Medulla oblongata (tissue), 1 donor: ENCODE measurements around the gene INSC.

Experiments used
- DNase-seq: peaks from one replicate; pipeline ENCODE4 v3.0.0-alpha.2; 2015; ENCODE audit errors: extremely low spot score

INSC gene

DNA sequence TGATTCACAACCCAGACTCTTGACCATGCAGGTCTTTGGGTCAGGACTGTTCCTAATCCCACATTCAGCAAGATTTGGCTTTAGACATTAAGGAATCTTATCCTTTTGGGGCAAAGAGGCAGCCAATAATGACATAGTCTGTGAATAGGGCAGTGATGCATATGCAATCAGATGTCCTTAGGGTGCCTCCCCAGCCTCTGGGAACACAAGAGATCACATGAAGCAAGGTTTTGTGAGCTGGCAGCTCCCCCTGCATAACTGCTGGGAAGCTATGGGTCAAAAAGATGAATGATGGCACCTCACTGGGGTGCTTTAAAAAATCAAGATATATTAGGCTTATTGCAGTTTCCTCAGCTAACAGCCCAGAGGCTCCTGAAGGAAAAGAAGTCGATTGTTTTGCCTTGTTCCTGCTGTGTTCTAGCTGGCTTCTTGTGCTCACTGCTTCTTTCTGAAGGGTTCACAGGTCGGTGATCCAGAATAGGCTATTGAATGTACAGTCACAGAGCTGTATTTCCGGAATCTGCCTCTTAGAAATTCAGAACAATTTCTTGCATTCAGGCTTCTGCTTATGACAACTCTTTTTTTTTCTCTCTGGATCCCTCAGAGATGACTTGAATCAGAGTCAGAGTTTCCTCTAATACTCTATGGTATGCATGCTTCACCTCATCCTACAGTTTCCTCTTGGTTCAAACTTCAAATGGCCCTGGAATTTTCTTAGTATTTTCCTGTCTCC lies 31.7 kb downstream of the INSC start:
- no peak for DNase-seq

- DNase-seq = no peak
Measured at GRCh38 chr11:15148169-15148568, 33.4 kb downstream of the INSC start.

GRCh38 chr11:15149050-15149449 lies 34.3 kb downstream of the INSC start:
- no peak for DNase-seq

DNA sequence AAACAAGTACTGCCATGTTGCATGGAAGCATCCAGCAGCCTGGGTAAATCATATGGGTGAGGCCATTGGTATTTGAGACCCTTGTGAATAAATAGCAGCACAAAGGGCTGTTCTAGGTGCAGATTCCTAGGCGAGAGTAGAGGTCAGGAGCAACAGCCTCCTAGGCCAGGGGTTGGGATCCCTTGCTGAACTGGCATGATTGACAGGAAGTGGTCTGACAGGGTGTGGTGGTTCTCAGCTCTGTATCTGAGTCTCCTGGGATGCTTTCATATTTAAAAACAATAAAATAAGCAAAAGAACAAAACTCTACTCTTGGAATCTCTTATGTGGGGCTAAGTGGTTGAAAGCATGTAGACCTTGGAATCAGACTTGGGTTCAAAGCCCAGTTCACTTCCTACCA lies 35.8 kb downstream of the INSC start:
- DNase-seq = no peak

DNA sequence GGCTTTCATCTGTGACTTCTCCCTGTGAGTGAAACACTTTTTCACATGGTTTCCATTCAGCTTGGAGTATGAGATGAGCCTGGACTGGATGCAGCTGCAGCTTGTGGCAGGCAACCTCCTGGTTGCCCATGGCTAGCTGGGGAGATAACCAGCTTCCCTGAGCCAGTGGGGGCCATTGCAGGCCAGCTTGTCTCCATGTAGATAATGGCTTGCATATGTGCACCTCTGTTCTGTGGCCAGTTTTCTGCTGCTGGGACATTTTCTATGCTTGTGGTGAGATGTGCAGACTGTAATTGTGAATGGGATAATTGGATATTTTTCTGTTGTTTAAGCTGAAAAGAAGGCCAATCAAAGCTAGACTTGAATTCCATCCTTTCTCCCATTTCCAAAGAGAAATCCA lies 38.5 kb downstream of the INSC start:
- DNase-seq = no peak

GRCh38 chr11:15157181-15157580 lies 42.5 kb downstream of the INSC start:
- DNase-seq = no peak

DNA sequence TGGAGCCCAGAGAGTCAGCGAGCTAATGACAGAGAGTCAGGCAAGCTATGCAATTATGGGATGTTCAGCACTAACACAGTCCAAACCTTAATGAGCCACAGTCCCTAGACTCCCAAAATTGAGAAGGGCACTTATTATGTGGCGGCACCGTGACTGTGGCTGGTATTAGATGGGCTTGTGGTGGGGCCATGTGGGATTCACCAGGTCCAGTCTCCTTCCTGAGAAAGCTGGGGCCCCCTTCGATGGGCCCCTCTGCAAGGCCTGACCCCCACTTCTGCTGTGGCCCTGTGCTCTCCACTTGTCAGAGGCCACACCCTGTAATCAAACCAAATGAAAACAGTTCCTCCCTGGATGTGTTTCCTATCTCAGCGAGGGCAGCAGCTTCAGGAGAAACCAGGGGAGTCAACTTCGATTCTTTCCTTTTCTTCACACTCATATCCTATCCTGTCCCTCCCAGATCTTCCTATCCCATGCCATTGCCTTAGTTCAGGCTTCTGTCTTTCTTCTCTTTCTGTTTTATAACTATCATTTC lies 42.9 kb downstream of the INSC start:
- no peak for DNase-seq

GRCh38 chr11:15158351-15159015 lies 43.8 kb downstream of the INSC start:
- no peak for DNase-seq

DNA sequence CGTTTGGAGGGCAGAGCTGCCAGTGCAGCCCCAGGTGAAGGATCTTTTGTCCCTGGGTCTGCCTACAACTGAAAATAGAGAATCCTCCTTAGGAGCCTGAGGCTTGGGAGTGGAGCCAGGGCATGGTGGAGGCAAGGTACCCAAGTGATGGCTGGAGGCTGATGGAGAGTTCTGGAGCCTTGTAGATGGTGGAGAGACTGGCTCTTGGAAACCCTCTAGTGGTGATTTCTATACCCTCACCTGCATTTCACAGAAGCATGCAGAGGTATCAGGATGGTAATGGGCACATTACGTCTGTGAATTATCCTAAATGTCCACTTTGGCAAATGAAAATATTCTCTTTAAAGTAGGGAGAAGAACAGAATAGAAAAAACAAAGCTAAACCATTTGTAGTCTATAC lies 44.4 kb downstream of the INSC start:
- no peak for DNase-seq

- no peak for DNase-seq
Measured at GRCh38 chr11:15161790-15162189, 47.1 kb downstream of the INSC start.

DNA sequence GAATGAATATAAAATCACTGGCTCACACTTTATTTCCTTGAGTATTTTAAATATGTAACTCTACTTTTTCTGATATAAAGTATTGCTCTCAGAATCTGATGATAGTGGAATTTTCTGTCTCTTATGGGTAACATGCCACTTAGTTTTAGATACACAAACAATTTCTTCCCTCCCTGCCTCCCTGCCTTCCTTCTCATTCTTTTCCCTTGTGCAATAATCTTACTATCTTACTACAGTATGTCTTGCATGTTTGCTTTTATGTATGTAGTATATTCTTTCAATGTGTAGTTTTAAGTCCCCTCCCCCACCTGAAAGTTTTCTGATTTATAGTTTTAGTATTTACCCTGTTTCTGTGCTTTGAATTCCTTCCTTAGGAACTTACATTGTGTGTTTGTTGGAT lies 48.4 kb downstream of the INSC start:
- no peak for DNase-seq

DNA sequence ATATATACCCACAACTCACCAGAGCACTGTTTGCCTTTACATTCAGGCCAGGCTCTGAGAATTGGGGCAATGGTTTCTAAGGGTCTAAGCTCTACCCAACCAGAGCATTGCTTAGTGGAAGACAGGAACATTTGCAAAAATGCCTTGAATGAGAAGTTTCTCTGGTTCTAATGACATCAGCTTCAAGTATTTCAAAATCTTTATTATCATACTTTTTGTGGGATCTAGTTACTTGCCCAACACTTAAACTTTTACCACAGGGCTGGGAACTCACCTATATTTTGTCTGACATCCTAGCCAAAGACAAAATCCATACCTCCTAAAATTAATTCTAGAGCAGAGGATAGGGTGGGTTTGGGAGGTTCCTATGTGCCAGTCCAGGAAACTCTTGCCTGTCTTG lies 51.5 kb downstream of the INSC start:
- DNase-seq = no peak

- no peak for DNase-seq
Measured at GRCh38 chr11:15169815-15170551, 55.3 kb downstream of the INSC start.

DNA sequence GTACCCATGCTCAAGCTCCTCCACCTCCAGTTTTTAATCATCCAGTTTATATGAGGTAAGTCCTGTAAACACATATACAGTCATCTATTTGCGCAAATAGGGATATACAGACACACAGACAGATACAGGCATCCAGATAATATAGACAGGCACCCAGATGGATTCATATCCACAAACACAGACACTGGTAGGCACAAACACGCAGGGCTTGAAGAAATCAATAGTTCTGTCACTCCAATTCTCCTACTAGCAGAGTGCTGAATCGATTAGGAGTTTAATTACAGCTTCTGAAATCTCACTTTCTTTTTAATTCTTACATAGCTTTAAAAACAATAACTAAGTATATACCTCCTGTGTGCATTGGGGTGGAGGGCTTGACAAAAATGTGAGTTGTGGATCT lies 56.0 kb downstream of the INSC start:
- no peak for DNase-seq

DNA sequence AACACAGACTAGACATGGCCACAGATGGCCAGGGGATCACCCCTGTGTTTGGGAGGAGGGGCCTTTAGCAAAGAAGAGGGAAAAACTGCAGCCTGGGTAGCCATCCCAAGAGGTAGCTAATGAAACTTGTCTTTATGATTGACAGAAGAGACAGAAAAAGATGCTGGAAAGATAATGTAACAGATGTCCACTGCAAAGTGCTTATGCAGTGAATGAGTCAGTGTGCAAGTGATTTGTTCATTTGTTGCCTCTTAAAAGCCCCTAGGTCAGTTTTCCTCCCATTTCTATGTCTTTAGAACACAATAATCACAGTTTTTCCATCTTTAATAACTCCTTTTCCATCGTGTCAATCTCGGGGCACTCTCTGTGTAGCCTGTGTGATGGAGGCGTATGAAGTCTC lies 57.2 kb downstream of the INSC start:
- no peak for DNase-seq

DNA sequence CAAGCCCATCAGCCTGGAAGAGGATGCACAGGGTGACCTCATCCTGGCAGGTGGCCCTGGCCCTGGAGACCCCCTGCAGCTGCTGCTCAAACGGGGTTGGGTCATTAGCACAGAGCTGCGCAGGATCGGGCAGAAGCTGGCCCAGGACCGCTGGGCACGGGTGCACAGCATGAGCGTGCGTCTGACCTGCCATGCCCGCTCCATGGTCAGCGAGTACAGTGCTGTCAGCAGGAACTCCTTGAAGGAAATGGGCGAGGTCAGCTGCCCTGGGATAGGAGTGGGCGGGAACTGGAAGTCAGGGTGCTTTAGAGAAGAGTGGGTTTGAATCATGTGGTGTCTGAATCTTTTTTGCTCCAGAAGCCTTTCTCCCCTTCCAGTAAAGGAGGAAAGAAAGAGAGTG lies 61.1 kb downstream of the INSC start:
- DNase-seq = no peak

DNA sequence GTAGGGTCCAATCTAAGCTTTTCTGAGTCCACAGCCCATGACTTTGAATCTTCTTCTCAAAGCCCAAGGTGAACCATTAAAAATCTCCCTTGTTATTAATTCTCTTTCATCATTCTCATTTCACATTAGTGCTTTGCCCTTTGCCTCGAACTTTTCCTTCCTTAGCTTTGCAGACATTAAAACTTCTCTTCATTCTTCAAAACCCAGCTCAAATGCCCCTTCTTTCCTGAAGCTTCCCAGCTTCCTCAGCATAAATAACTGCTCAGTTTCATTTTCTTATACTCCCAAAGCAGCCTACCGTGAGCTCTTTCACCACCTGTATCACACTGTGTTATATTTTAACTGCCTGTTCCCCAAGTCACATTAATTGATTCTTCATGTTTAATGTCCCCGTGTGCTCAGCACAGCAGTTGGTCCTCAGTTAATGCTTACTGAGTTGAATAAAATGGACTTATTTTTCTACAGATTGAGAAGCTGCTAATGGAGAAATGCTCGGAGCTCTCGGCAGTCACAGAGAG lies 62.0 kb downstream of the INSC start:
- DNase-seq = no peak

DNA sequence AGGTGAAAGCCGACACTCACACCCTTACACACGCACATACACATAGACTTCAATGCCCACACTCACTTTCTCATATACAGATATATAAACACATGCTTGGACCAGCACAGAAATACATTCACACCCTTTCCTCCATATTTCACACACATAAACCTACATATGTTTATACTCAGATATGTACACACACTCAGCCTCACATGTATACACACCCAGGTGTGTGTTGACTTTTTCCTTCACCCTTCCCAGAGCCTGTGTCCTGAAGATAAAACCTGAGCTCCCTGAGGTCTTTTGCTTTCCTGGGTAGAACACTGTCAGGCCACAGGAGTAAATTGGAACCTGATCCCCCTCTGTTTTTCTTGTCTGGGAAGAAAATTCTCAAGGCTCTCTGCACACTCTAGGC lies 62.8 kb downstream of the INSC start:
- no peak for DNase-seq

DNA sequence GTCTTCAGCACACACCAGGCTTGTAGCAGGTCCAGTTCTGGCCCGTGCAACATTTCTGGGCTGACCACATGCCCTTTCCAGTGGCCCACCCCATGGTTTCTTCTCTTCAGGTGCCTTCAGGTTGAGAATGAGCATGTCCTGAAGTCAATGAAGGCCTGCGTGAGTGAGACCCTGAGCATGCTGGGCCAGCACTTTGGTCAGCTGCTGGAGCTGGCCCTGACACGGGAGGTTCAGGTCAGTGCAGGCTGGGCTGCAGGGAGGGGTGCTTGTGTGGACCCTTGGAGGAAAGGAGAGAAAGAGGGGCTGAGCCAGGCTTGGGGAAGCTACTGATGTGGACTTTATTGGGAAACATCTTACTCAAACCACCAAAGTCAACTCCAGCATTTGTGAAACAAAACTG lies 63.5 kb downstream of the INSC start:
- DNase-seq = no peak

GRCh38 chr11:15179167-15179566 lies 64.4 kb downstream of the INSC start:
- DNase-seq = no peak

GRCh38 chr11:15180212-15180792 lies 65.6 kb downstream of the INSC start:
- DNase-seq = no peak

- no peak for DNase-seq
Measured at GRCh38 chr11:15182372-15182771, 67.6 kb downstream of the INSC start.
